Thoracic aorta (tissue), 2 donors: ENCODE data around the gene CGB3. TPM values are rescaled to one million over a fixed set of nuclear protein-coding genes. Genes with fewer than 3 reads are reported as not detected.
"Not testable (repeated sequence)": the region's sequence is repeated elsewhere in the genome, so short reads cannot be mapped to it uniquely, and the experiment has no call there.

Experiments
- ATAC-seq: fragments of 150-250 bp; one replicate; pipeline ENCODE4 v1.8.0; 2017; ENCODE audit warnings: low read depth; ENCODE audit not compliant: insufficient number of reproducible peaks, low FRiP score
- DNase-seq: peaks from one replicate; pipeline ENCODE4 v3.0.0-alpha.2; 2020; ENCODE audit warnings: low spot score
- H3K27ac ChIP-seq, 2 donors: fragments of 200-600 bp; sonication (generic); 1 replicate in 1 of 2; 2 replicates in 1 of 2; pipeline ENCODE4 v1.5.1; 2016; ENCODE audit warnings: mild to moderate bottlenecking in 2 of 2, moderate library complexity in 2 of 2
- H3K27me3 ChIP-seq: fragments of 200-600 bp; sonication (generic); replicated peaks from 2 replicates; pipeline ENCODE4 v1.6.0; 2016; ENCODE audit warnings: mild to moderate bottlenecking; ENCODE audit not compliant: insufficient read depth
- H3K36me3 ChIP-seq: fragments of 200-600 bp; sonication (generic); one replicate; pipeline ENCODE4 v1.5.1; 2016
- H3K4me1 ChIP-seq, 2 donors: fragments of 200-600 bp; sonication (generic); 1 replicate in 1 of 2; 2 replicates in 1 of 2; pipeline versions ENCODE4 v1.5.1 to v1.6.0; 2016; ENCODE audit warnings: low read depth in 2 of 2, mild to moderate bottlenecking in 1 of 2; ENCODE audit not compliant: control insufficient read depth in 1 of 2
- H3K4me3 ChIP-seq: fragments of 200-600 bp; sonication (generic); 2 replicates; pipeline ENCODE4 v1.5.1; 2016; ENCODE audit warnings: mild to moderate bottlenecking
- H3K9me3 ChIP-seq: fragments of 200-600 bp; sonication (generic); 2 replicates; pipeline ENCODE4 v1.5.1; 2016
- total RNA-seq, 2 donors: library from RNA; depleted of rRNA; stranded (reverse); fragments of >200 nt; gene quantifications; one replicate each; pipeline versions ENCODE4 v1.1.0 to v1.2.3, GENCODE V29; 2016
- TF ChIP-seq, protein P1 (sequence below): fragments of 200-600 bp; sonication (generic); IDR thresholded peaks from one replicate; pipeline ENCODE4 v1.5.1; 2019; ENCODE audit warnings: antibody characterized with exemption

The CGB3 gene
- total RNA-seq, 2 donors from 2014 or later: not detected

DNA sequence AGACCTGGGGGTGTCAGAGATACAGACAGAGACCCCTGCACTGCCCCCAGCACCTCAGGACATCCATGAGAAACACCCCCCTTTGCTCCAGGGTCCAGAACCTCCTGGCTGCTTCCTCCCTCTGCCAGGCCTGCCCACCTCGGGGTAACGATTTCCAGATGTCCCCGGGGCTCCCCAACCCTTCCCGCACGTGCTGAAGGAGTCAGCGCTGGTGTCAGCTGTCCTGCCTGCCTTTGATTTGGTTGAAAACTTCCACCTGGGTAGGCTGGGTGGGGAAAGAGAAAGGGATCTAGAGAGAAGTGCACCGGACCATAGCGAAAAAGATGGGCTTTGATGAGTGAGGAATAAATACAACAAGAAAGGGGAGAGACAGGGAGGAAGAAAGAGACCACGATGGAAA lies 34.9 kb upstream of the CGB3 start:
- H3K27me3 ChIP-seq: no peaks in the 10 kb centered on the region
- ATAC-seq: no peak
- TF ChIP-seq, protein P1, sequence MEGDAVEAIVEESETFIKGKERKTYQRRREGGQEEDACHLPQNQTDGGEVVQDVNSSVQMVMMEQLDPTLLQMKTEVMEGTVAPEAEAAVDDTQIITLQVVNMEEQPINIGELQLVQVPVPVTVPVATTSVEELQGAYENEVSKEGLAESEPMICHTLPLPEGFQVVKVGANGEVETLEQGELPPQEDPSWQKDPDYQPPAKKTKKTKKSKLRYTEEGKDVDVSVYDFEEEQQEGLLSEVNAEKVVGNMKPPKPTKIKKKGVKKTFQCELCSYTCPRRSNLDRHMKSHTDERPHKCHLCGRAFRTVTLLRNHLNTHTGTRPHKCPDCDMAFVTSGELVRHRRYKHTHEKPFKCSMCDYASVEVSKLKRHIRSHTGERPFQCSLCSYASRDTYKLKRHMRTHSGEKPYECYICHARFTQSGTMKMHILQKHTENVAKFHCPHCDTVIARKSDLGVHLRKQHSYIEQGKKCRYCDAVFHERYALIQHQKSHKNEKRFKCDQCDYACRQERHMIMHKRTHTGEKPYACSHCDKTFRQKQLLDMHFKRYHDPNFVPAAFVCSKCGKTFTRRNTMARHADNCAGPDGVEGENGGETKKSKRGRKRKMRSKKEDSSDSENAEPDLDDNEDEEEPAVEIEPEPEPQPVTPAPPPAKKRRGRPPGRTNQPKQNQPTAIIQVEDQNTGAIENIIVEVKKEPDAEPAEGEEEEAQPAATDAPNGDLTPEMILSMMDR: no peak
- H3K9me3 ChIP-seq: no peaks in the 10 kb centered on the region
- DNase-seq: no peak
- no peaks in the 10 kb centered on the region for H3K36me3 ChIP-seq
- no peak overlapping the region for H3K4me3 ChIP-seq
- H3K4me1 ChIP-seq: peaks cover 3 to 18% of the 10 kb centered on the region in 2 donors
- no peak overlapping the region for H3K27ac ChIP-seq

DNA sequence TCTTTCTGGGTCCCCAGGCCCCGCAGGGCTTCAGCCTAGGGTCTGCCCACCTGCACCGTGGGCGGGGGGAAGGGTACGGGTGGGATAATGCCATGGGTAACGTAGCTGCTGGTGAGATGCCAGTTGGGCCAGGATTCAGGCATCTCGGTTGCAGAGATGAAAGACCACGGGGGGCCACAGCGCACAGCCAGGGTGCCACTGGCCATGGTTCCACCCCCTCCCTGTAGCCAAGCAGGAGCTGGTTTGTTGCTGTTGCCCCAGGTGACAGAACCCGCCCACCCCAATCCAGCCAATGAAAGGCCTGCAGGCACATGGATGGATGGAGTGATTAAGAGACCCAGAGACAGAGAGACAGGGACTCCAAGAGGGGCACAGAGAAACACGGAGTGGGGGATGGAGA lies 34.4 kb upstream of the CGB3 start:
- H3K4me1 ChIP-seq: peaks cover 3 to 18% of the 10 kb centered on the region in 2 donors
- H3K36me3 ChIP-seq: no peaks in the 10 kb centered on the region
- DNase-seq (no peak), ATAC-seq (no peak)
- H3K4me3 ChIP-seq: no peak overlapping the region
- TF ChIP-seq, protein P1: no peak
- no peaks in the 10 kb centered on the region for H3K9me3 ChIP-seq
- no peak overlapping the region for H3K27ac ChIP-seq
- H3K27me3 ChIP-seq: no peaks in the 10 kb centered on the region

DNA sequence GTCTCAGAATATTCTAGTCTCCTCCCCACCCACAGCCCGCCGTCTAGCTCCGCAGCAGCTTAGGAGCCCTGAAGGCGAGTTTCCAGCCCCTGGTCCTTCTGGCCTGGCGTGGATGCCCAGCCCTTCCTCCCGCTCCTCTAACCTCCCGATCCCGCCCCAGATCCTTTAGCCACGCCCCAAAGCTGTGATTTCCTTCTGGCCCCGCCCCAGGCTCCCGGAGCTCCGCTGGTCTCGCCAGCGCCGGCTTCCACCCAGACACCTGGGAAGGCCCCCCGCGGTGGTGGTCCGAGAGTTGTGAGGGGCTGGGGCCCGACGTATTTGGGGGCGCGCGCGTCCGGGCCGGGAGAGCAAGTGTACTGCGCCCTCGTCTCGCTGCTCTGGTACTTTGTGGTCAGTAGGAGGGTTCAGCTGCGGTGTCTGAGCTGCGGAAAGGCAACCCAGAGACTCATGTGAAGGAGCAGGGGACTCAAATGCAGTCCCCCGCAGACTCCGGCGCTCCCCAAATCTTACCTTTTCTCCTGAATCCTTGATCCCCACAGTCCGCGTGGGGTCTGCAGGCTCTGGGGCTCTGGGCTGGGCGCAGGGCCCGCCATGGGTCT lies 33.6 kb upstream of the CGB3 start, which contains the start of gene CGB7:
Gene CGB7, minus strand, starts transcription at position 114 of the 599 bp plus-strand sequence. CDS start 2,374 bp downstream, outside the sequence.
- no peaks in the 10 kb centered on the region for H3K36me3 ChIP-seq
- peak within 1 kb of the TSS; percentile 89 for H3K4me3 ChIP-seq
- no peaks in the 10 kb centered on the region for H3K9me3 ChIP-seq
- TF ChIP-seq, protein P1: no peak
- H3K4me1 ChIP-seq: peaks cover 3 to 18% of the 10 kb centered on the region in 2 donors
- DNase-seq (peak; percentile 22), ATAC-seq (no peak)
- no peaks in the 10 kb centered on the region for H3K27me3 ChIP-seq
- H3K27ac ChIP-seq: no peak within 1 kb of the TSS

GRCh38 chr19:49056902-49057596 lies 32.9 kb upstream of the CGB3 start:
- ATAC-seq, H3K36me3 ChIP-seq, H3K27ac ChIP-seq, H3K9me3 ChIP-seq, DNase-seq, H3K27me3 ChIP-seq: not testable (repeated sequence)
- H3K4me3 ChIP-seq: peak overlapping the region; percentile 89
- peaks cover 3 to 18% of the 10 kb centered on the region in 2 donors for H3K4me1 ChIP-seq

- no peak overlapping the region for H3K27ac ChIP-seq
Measured at GRCh38 chr19:49056101-49056901, 32.2 kb upstream of the CGB3 start.

GRCh38 chr19:49050376-49051033 lies 26.4 kb upstream of the CGB3 start:
- not testable (repeated sequence) for H3K9me3 ChIP-seq, ATAC-seq, H3K4me3 ChIP-seq, H3K36me3 ChIP-seq, DNase-seq, H3K27me3 ChIP-seq, H3K27ac ChIP-seq, H3K4me1 ChIP-seq

More at GRCh38 chr19:49056101-49056901, 32.2 kb upstream of the CGB3 start:
- Histone ChIP-seq H3K27me3 (no peaks in the 10 kb centered on the region), H3K36me3 (no peaks in the 10 kb centered on the region), H3K4me3 (peak overlapping the region; percentile 89), H3K4me1 (peaks cover 3 to 18% of the 10 kb centered on the region in 2 donors), H3K9me3 (no peaks in the 10 kb centered on the region)
- TF ChIP-seq, protein P1: peak; percentile 28
- DNase-seq (no peak), ATAC-seq (no peak)

- H3K27me3 ChIP-seq: not testable (repeated sequence)
Measured at GRCh38 chr19:49049834-49050233, 25.7 kb upstream of the CGB3 start.

GRCh38 chr19:49049011-49049410 lies 24.9 kb upstream of the CGB3 start, which contains the start of gene CGB8:
Gene CGB8, minus strand, starts transcription at chr19:49049111. Its CDS starts 372 bp downstream, at chr19:49048739.
- not testable (repeated sequence) for H3K4me1 ChIP-seq

More at GRCh38 chr19:49049834-49050233, 25.7 kb upstream of the CGB3 start:
- H3K4me1 ChIP-seq, DNase-seq, ATAC-seq, H3K27ac ChIP-seq, H3K36me3 ChIP-seq, H3K4me3 ChIP-seq, H3K9me3 ChIP-seq: not testable (repeated sequence)

More at GRCh38 chr19:49049011-49049410, 24.9 kb upstream of the CGB3 start, which contains the start of gene CGB8:
- H3K27me3 ChIP-seq, H3K9me3 ChIP-seq, H3K27ac ChIP-seq, DNase-seq, H3K4me3 ChIP-seq, H3K36me3 ChIP-seq, ATAC-seq: not testable (repeated sequence)
